Posterior vena cava (tissue), 2 donors: ENCODE data around the gene PRKCZ. TPM values are rescaled to one million over a fixed set of nuclear protein-coding genes. Genes with fewer than 3 reads are reported as not detected.

Experiments used
- DNase-seq: peaks from one replicate; pipeline ENCODE4 v3.0.0-alpha.2; 2020; ENCODE audit warnings: low spot score
- intact Hi-C, 2 donors: fragments of 100-400 bp; cut with DNase I; formaldehyde crosslinking; loops; one replicate each; pipeline versions ENCODE4 v1.14.1 to v1.14.2; 2022 to 2023
- total RNA-seq, 2 donors: library from RNA; stranded (reverse); fragmentation: NEBNext Ultra II Directional; extraction: Animal tissue kit (Norgen Biotek cat#: 25700); gene quantifications; one replicate each; pipeline ENCODE4 v1.2.1, GENCODE V29; 2021
- donor health status: DM: yes; HTN: yes; CAD: no.
- donor health status: DM: yes; HTN: yes; CAD: no.

Gene PRKCZ
- total RNA-seq, 2 donors from 2014 or later: 3.0 to 3.6 TPM

GRCh38 chr1:2176615-2177014 lies 126.4 kb downstream of the PRKCZ start:
- DNase-seq: no peak
- intact Hi-C loops: loop anchor here in 1 of 2 donors (10.0 kb wide), 1 partner anchor 212 kb away; no protein-coding TSS in a partner anchor

- intact Hi-C loops: loop anchor here in 1 of 2 donors (10.0 kb wide), 1 partner anchor 213 kb away; no protein-coding TSS in a partner anchor
- DNase-seq: no peak
Observed at GRCh38 chr1:2177541-2177940, 127.3 kb downstream of the PRKCZ start.

GRCh38 chr1:2177946-2178538 lies 127.8 kb downstream of the PRKCZ start:
- intact Hi-C loops: loop anchor here in 1 of 2 donors (10.0 kb wide), 1 partner anchor 213 kb away; no protein-coding TSS in a partner anchor
- no peak for DNase-seq

- intact Hi-C loops: loop anchor here in 1 of 2 donors (10.0 kb wide), 1 partner anchor 214 kb away; no protein-coding TSS in a partner anchor
- no peak for DNase-seq
Observed at GRCh38 chr1:2178875-2179274, 128.7 kb downstream of the PRKCZ start.

- no peak for DNase-seq
- intact Hi-C loops: loop anchor here in 1 of 2 donors (10.0 kb wide), 1 partner anchor 215 kb away; no protein-coding TSS in a partner anchor
Observed at GRCh38 chr1:2179283-2180013, 129.2 kb downstream of the PRKCZ start.

GRCh38 chr1:2180297-2181245 lies 130.4 kb downstream of the PRKCZ start:
- intact Hi-C loops: no loop called here
- DNase-seq: no peak

- intact Hi-C loops: no loop called here
Observed at GRCh38 chr1:2181271-2181670, 131.1 kb downstream of the PRKCZ start.

GRCh38 chr1:2181752-2182151 lies 131.5 kb downstream of the PRKCZ start:
- intact Hi-C loops: no loop called here
- no peak for DNase-seq

More at GRCh38 chr1:2181271-2181670, 131.1 kb downstream of the PRKCZ start:
- DNase-seq: no peak

GRCh38 chr1:2182376-2182775 lies 132.2 kb downstream of the PRKCZ start:
- no peak for DNase-seq
- intact Hi-C loops: no loop called here

- intact Hi-C loops: no loop called here
- DNase-seq: no peak
Observed at GRCh38 chr1:2183937-2184334, 133.7 kb downstream of the PRKCZ start.

GRCh38 chr1:2184531-2184930 lies 134.3 kb downstream of the PRKCZ start:
- DNase-seq: no peak
- intact Hi-C loops: no loop called here

GRCh38 chr1:2184934-2185333 lies 134.7 kb downstream of the PRKCZ start:
- intact Hi-C loops: no loop called here
- DNase-seq: no peak

GRCh38 chr1:2185880-2186855 lies 136.0 kb downstream of the PRKCZ start:
- no peak for DNase-seq
- intact Hi-C loops: loop anchor here in 1 of 2 donors (1.0 kb wide), 1 partner anchor 20 kb away; no protein-coding TSS in a partner anchor

GRCh38 chr1:2186901-2187300 lies 136.7 kb downstream of the PRKCZ start:
- intact Hi-C loops: loop anchor here in 1 of 2 donors (1.0 kb wide), 1 partner anchor 19 kb away; no protein-coding TSS in a partner anchor
- no peak for DNase-seq

- no peak for DNase-seq
- intact Hi-C loops: no loop called here
Observed at GRCh38 chr1:2187619-2188018, 137.4 kb downstream of the PRKCZ start.

- intact Hi-C loops: no loop called here
- DNase-seq: no peak
Observed at GRCh38 chr1:2188336-2188735, 138.1 kb downstream of the PRKCZ start.

- DNase-seq: peak; percentile 98
- intact Hi-C loops: loop anchor here in 1 of 2 donors (5.0 kb wide), 1 partner anchor 43 kb away; no protein-coding TSS in a partner anchor
Observed at GRCh38 chr1:2189459-2190425, 139.5 kb downstream of the PRKCZ start.
